Right forelimb (tissue), 1 donor: ENCODE results near the gene CEP85.
A peak's percentile ranks its signal among the peaks of the same experiment; 100 is the strongest.
"Not testable (repeated sequence)": the region's sequence is repeated elsewhere in the genome, so short reads cannot be mapped to it uniquely, and the experiment has no call there.

Experiments used
- DNase-seq: peaks from one replicate; pipeline ENCODE4 v3.0.0-alpha.2; 2018

The CEP85 gene

GRCh38 chr1:26292735-26293134 is 58.7 kb downstream of the CEP85 start:
- DNase-seq = not testable (repeated sequence)

DNA sequence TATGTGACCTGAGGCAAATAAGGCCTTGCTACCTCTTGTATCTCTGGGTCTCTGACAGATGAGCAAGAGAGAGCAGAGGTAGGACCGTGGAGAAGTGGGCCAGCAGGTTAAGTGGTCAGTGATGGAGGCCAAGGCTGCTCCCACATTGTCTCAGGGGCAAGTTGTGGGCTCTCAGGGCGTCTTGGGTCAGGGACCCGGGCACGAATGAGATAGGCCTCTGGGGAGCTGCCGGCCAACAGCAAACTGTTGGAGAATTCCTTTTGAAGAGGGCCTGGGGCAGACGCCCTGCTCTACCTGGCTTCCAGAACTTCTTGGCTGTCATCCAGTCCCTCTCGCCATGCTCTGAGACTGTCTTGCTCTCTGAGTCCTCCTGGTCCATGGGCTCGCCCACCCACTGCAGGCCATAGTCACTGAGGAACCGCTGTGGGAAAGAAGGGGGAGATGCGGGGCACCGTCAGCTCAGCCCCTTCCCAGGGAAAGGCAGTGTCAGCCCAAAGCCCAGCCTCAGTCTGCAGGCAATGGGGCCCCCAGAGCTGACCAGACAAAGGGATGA is 60.0 kb downstream of the CEP85 start:
- no peak for DNase-seq

DNA sequence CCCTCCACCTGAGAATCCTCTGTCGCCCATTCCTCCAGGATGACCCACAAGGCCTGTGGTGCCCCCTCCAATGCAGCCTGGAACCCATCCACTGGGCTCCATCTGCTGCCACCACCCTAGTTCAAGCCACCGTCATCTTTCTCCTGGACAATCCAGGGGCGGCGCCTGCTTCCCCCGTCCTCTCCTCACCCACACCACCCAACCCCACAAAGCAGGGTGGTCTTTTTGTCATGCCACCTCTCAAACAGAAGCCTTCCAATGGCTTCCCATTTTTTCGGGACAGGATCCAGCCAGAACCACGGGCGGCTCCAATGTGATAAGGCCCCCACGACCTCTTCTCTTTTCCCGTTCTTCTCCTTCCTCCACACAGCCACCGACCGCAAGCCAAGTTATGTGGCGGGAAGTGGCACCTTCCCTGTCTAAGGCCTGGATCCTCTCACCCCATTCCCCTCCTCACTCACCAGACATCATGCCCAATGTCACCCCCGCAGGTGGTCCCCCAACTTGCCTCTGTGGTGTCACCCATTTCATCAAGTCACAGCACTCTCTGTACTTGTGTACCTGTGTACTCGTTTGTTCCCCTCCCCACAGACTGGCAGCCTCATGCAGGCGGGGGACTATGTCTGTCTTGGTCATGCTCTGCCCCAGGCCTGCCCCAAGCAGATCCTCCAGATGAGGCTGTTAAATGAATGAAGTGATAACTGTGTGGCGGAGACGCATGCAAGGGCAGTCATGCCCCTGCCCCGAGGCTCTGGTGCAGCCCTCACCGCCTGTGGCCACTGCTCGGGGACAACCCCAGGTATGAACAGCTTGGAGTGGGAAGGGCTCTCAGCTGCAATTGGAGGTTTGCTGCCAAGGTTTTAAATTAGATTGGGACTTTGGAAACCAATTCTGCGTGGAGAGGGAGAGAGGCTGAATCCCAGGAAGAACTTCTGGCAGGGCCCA is 61.5 kb downstream of the CEP85 start:
- DNase-seq = no peak

GRCh38 chr1:26296340-26297056 is 62.5 kb downstream of the CEP85 start:
- no peak for DNase-seq

DNA sequence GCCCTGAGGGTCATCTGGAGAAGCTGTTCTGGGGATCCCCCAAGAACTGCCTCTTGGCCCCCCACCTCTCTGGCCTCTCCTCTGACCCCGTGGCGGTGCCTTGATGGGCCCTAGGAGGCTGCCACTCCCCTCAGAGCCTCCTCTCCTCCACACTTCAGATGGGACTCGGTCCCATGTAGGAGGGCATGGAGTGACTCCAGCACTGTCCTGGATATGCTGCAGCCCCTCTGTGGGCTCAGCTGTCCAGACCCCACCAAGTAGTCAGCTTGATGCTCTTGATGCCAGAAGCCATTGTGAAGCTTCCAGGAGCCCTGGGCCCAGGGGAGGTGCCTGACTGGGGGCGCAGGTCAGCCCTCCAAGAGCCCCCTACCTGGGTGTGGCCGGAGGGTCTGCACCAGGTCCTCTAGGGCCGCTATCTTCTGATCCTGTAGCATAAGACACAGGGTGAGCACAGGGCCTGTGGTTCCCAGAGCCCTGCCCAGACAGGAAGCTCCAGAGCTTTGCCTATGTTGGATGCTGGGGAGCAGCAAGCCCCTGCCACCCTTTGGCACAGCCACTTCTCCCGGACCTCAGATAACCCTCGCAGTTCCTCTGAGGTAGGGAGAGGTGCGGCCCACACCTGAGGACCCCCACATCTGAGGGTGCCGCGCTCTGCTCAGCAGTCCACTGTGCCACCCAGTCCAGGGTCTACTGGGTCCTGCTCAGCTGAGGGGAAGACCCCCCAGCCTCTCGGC is 63.2 kb downstream of the CEP85 start:
- DNase-seq = no peak

DNA sequence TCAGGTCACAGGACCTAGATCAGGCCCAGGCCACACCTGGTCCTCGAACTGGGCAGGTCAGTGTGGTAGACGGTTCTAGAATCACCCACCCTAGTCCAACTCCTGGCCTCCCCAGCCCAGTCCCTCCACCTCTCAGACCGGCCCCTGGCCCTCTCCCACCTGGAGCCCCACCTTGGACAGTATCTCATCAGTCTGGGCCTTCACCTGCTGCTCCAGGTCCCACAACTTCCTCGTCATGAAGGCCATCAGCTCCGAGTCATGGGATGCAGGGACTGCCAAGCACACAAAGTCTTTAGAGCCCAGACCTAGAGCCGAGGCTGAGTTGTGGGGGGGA is 63.8 kb downstream of the CEP85 start:
- no peak for DNase-seq

DNA sequence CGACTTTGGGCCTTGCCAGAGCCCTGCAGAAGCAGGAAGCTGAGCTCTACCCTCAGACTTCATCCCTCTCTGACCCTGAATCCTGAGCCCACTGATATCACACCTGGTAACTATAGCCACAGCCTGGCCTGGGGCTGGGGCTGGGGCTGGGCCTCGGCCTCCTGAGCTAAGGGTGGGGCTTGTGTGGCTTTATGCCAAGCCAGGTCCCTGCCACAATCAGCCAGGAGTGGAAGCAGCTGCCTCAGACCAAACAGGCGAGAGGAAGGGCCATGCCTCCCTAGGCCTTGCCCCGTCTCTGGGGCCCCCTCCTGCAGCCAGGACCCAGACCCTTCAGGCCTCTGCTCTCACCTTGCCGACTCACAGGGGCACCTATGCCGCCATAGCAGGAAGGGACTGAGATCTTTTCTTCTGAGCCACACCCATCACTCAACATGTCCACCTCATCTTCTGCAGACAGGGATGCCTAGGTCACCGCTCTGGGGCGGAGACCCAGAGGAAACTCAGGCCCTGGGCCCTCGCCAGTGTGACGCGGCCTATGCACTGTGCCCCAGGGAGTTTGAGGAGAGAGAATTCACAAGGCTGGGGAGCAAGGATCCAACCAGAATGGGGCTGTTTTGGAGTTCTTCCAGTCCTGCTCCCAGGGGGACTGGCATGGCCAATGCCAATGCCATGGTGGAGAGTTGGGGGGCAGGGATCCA is 66.7 kb downstream of the CEP85 start:
- DNase-seq = no peak

DNA sequence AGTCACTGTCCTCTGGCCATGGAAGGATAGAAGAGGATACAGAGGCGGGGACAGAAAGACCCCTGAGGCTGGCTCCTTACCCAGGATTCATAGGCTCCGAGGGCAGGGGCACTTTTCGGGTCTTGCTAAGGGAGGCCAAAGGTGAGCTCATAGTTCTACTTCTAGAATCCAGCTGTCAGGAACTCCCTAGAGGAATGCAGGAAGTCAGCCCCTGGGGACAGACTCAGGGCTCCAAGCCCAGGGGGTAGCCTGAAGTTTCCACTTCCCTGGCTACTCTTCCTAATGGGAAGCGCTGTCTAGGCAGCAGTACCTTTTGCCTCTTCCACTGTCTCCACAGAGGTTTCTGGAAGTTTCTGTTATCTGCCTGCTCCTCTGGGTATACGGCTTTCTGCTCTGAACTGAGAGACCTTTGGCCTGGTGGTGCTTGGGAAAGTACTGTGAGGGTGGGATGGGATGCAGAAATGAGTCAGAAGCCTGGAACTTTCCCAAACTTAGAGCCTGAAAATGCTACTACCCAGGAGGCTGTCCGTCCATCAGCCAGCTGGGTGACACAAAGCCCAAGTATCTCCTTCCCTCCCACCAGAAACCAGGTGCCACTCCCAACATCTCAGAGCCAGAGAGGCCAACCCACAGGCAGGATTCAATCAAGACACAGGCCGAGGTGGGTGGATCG is 68.9 kb downstream of the CEP85 start:
- DNase-seq = no peak

GRCh38 chr1:26305667-26306289 is 71.8 kb downstream of the CEP85 start:
- no peak for DNase-seq

- peak; percentile 90 for DNase-seq
These were observed 72.6 kb downstream of the CEP85 start, which contains the start of gene UBXN11 for GRCh38 chr1:26306290-26307229. Gene UBXN11 (minus strand): TSS chr1:26306636. CDS start chr1:26302883, 3,753 bp downstream.

DNA sequence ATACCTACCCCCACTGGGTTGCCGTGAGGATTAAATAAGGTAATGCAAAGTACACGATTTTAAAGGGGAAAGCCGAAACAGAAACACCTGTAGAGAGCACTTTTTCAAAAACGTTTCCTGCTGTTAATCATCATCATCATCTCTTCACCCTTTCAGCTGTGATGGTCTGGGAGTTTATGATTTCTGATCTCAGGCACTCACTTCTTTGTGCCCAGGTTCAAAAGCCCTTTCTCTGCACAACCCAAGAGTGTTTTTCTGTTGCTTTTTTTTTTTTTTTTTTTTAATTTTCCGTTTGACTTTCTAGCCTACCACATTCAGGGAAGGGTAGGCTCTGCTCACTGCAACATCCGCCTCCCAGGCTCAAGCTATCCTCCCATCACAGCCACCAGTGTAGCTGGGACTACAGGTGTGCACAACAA is 73.4 kb downstream of the CEP85 start:
- DNase-seq = no peak

GRCh38 chr1:26307966-26308899 is 74.2 kb downstream of the CEP85 start:
- DNase-seq = not testable (repeated sequence)

GRCh38 chr1:26314501-26314900 is 80.5 kb downstream of the CEP85 start:
- DNase-seq = no peak

DNA sequence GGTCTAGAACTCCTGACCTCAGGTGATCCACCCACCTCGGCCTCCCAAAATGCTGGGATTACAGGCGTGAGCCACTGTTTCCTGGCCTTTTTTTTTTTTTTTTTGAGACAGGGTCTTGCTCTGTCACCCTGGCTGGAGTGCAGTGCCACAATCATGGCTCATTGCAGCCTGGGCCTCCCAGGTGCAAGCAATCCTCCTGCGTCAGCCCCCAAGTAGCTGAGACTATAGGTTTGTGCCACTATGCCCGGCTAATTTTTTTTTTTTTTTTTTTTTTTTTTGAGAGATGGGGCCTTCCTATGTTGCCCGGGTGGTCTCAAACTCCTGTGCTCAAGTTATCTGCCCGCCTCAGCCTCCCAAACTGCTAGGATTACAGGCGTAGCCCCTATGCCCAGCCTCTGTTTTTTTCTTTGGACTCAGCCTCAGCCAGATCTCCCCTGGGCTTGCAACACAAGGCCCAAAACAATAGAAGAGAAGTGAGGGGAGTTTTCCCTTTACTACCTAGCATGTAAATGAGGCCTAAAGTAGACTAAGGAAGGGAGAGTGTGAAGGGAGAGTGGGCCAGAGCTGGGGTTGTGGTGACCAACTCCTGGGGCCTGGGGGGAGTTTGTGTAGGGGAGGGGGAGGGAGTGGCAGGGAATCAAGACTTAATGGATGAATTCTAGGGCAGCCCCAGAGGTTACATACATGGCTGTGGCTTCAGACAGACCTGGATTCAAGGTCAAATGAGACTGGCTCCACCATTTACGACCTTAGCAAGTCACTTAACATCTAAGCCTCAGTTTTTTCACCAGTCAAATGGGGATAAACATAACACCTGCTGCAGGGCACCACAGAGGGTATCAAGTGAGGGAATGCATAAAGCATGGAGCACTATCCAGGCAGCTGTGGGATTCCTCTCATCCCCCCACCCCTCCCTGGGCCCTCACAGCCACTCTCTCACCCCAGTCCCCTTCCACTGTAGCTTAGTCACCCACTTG is 82.2 kb downstream of the CEP85 start:
- DNase-seq = no peak

GRCh38 chr1:26317146-26317545 is 83.1 kb downstream of the CEP85 start:
- DNase-seq = no peak

- no peak for DNase-seq
These were observed 83.8 kb downstream of the CEP85 start, which contains the start of gene CD52 for GRCh38 chr1:26317612-26318337. Gene CD52 (plus strand): TSS chr1:26317958. CDS start chr1:26318018, 60 bp downstream.
